Measurements from ENCODE around the gene PSMD6. TPM values are rescaled to one million over a fixed set of nuclear protein-coding genes. Genes with fewer than 3 reads are reported as not detected.

PSMD6 gene
- total and polyA plus RNA-seq, 3 experiments from 2014 or later, result 117 to 136 (median 134) TPM

DNA sequence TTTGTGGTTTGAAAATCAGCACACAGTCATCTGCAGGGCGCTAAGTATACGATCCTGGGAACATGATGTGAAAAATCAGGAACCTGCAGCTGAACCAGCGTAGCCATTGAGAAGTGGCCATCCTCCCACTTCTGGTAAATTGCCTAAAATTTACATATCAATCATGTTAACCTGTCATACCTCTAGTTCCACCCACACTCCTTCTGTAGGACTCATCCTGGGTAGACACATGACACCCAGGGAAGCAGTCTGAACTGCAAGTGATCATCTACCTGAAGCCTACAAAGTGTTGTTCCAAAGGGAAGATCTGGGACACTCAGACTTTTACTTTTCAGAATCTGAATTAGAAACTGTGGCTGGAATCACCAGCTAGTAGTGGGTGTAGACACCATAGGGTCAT, 5.5 kb upstream of the PSMD6 start:
- H3K36me3 ChIP-seq (ENCODE audit: insufficient read depth, low read length), result no peaks in the 10 kb centered on the region
- POLR2A ChIA-PET, result no interaction called here
- CTCF ChIA-PET, result no interaction called here

DNA sequence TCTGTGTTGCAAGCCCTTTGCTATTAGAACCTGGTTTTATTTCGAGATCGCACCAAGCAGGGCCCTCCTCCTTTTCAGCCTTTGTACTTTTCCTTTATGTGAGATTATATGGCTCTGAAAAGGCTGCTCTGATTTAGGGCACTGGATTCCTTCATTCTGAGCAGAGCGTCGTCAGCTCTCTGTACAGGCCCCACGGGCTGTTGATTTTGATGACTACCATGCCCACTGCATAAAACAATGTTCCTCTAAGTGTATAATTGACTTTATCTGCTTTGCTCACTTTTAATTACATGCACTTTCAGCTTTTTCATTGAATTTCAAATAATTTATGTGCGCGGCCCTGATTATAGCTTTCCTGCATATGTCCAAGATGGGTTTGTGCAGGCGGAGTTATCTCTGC, 4.4 kb upstream of the PSMD6 start:
- peak overlapping the region in 1 of 7 donors; percentile 62 for H3K4me3 Mint-ChIP-seq
- peaks cover 13 to 24% of the 10 kb centered on the region in 2 donors for H3K27me3 Mint-ChIP-seq
- ChIA-PET CTCF (interaction anchor here (1.0 to 1.9 kb wide), 2 partner anchors 17 to 66 kb away, joined by 6 read pairs; no protein-coding TSS in a partner anchor), POLR2A (no interaction called here)
- peaks cover 9% of the 10 kb centered on the region for H3K4me1 ChIP-seq (ENCODE audit: insufficient read depth, low read length)
- H3K9me3 Mint-ChIP-seq, result no peaks in the 10 kb centered on the region
- H3K4me3 ChIP-seq (ENCODE audit: low read length), result no peak overlapping the region
- DNase-seq, result no peak
- H3K36me3 ChIP-seq (ENCODE audit: insufficient read depth, low read length), result no peaks in the 10 kb centered on the region
- H3K9me3 ChIP-seq (ENCODE audit: low read length), result no peaks in the 10 kb centered on the region
- peaks cover 17 to 23% (median 21%) of the 10 kb centered on the region in 3 donors for H3K4me1 Mint-ChIP-seq
- H3K27me3 ChIP-seq (ENCODE audit: insufficient read depth, low read length, poor library complexity, severe bottlenecking), result peaks cover 6% of the 10 kb centered on the region
- no peak overlapping the region for H3K27ac ChIP-seq (ENCODE audit: low read depth, low read length)
- no peak overlapping the region for H3K27ac Mint-ChIP-seq
- H3K36me3 Mint-ChIP-seq, result peaks cover 0 to 4% (median 3%) of the 10 kb centered on the region in 3 donors

More for the DNA sequence above, 5.5 kb upstream of the PSMD6 start:
- H3K27ac Mint-ChIP-seq, result peak overlapping the region in 1 of 8 donors; percentile 20
- Histone ChIP-seq H3K27me3 (ENCODE audit: insufficient read depth, low read length, poor library complexity, severe bottlenecking) (peaks cover 6% of the 10 kb centered on the region), H3K4me1 (ENCODE audit: insufficient read depth, low read length) (peaks cover 7% of the 10 kb centered on the region), H3K9me3 (ENCODE audit: low read length) (no peaks in the 10 kb centered on the region), H3K27ac (ENCODE audit: low read depth, low read length) (no peak overlapping the region), H3K4me3 (ENCODE audit: low read length) (no peak overlapping the region)
- DNase-seq, result no peak
- peaks cover 0 to under 1% (median 0%) of the 10 kb centered on the region in 5 donors for H3K9me3 Mint-ChIP-seq
- H3K27me3 Mint-ChIP-seq, result peaks cover 13 to 24% of the 10 kb centered on the region in 2 donors
- H3K4me1 Mint-ChIP-seq, result peaks cover 10 to 17% (median 15%) of the 10 kb centered on the region in 3 donors
- H3K36me3 Mint-ChIP-seq, result peaks cover 0 to 4% (median 0%) of the 10 kb centered on the region in 3 donors
- peak overlapping the region in 1 of 7 donors; percentile 27 for H3K4me3 Mint-ChIP-seq

GRCh38 chr3:64026346-64026745, 3.1 kb upstream of the PSMD6 start:
- no peaks in the 10 kb centered on the region for H3K36me3 ChIP-seq (ENCODE audit: insufficient read depth, low read length)
- POLR2A ChIA-PET, result no interaction called here

GRCh38 chr3:64023861-64024223, 548 bp upstream of the PSMD6 start:
- ChIA-PET CTCF (interaction anchor here (0.6 to 4.4 kb wide), 22 partner anchors 9 to 165 kb away, joined by 3 to 42 read pairs (median 6); partner anchors contain the start of genes ATXN7, SCAANT1 and THOC7), POLR2A (interaction anchor here (1.9 kb wide), 1 partner anchor 160 kb away, joined by 6 read pairs; the partner anchor contains the start of genes ATXN7 and THOC7)
- H3K36me3 Mint-ChIP-seq, result peaks cover 0 to 35% (median 4%) of the 10 kb centered on the region in 3 donors
- peaks cover 27 to 42% (median 34%) of the 10 kb centered on the region in 3 donors for H3K4me1 Mint-ChIP-seq
- peaks cover 11 to 20% of the 10 kb centered on the region in 2 donors for H3K27me3 Mint-ChIP-seq
- no peaks in the 10 kb centered on the region for H3K9me3 ChIP-seq (ENCODE audit: low read length)
- peak overlapping the region; percentile 91 for H3K4me3 ChIP-seq (ENCODE audit: low read length)
- H3K36me3 ChIP-seq (ENCODE audit: insufficient read depth, low read length), result peaks cover 15% of the 10 kb centered on the region
- H3K4me3 Mint-ChIP-seq, result peak overlapping the region; percentile 85 to 95 (median 88)
- peak overlapping the region; percentile 25 for H3K27ac ChIP-seq (ENCODE audit: low read depth, low read length)
- H3K27ac Mint-ChIP-seq, result peak overlapping the region; percentile 61 to 97 (median 90)
- H3K9me3 Mint-ChIP-seq, result no peaks in the 10 kb centered on the region
- H3K4me1 ChIP-seq (ENCODE audit: insufficient read depth, low read length), result peaks cover 27% of the 10 kb centered on the region
- H3K27me3 ChIP-seq (ENCODE audit: insufficient read depth, low read length, poor library complexity, severe bottlenecking), result peaks cover 2% of the 10 kb centered on the region
- DNase-seq, result no peak

More at GRCh38 chr3:64026346-64026745, 3.1 kb upstream of the PSMD6 start:
- DNase-seq, result no peak
- H3K4me3 ChIP-seq (ENCODE audit: low read length), result no peak overlapping the region
- H3K4me1 ChIP-seq (ENCODE audit: insufficient read depth, low read length), result peaks cover 23% of the 10 kb centered on the region
- CTCF ChIA-PET, result interaction anchor here (1.9 kb wide), 1 partner anchor 16 kb away, joined by 6 read pairs; no protein-coding TSS in a partner anchor
- peaks cover 6% of the 10 kb centered on the region for H3K27me3 ChIP-seq (ENCODE audit: insufficient read depth, low read length, poor library complexity, severe bottlenecking)
- peaks cover 15 to 24% of the 10 kb centered on the region in 2 donors for H3K27me3 Mint-ChIP-seq
- peak overlapping the region in 1 of 8 donors; percentile 15 for H3K27ac Mint-ChIP-seq
- no peaks in the 10 kb centered on the region for H3K9me3 Mint-ChIP-seq
- H3K4me3 Mint-ChIP-seq, result peak overlapping the region in 1 of 7 donors; percentile 49
- no peaks in the 10 kb centered on the region for H3K9me3 ChIP-seq (ENCODE audit: low read length)
- H3K27ac ChIP-seq (ENCODE audit: low read depth, low read length), result no peak overlapping the region
- peaks cover 27 to 35% (median 33%) of the 10 kb centered on the region in 3 donors for H3K4me1 Mint-ChIP-seq
- H3K36me3 Mint-ChIP-seq, result peaks cover 4 to 15% (median 4%) of the 10 kb centered on the region in 3 donors

DNA sequence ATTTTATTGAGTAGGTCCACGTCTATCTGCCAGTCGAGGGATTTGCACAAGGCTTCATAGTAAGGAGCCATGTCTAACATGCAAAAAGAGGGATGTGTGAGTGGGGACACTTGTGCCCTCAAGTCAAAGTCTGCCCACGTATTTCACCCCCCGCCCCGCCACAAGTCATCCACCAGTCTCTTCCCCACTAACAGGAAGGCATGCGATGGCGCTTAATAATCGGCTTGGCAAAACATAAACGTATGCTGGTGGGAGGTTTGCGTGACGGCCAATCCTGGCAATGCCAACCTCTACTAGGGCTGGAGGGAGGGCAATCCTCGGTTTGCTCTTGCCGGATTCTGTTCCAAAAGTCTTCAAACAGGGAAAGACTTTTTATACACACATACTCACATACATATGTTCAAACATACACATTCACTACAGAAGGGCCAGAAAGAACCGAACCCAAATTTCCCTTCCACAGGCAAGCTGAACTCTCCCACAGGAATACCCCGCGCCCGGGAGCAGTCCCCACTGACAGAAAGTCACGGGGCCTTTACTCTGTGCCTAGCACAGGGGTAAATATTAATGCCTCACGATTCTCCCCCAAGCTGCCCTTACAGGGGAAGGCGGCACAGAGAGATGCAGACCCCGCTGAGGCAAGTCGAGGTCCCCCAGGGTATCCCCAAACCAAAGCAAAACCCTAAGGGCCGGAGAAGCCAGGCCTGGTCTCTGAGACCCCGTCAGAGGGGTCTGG, 675 bp downstream of the PSMD6 start:
- Mint-ChIP-seq H3K9me3 (no peaks in the 10 kb centered on the region), H3K36me3 (peaks cover 0 to 46% (median 8%) of the 10 kb centered on the region in 3 donors), H3K4me3 (peak overlapping the region; percentile 85 to 95 (median 88)), H3K4me1 (peaks cover 27 to 45% (median 39%) of the 10 kb centered on the region in 3 donors), H3K27ac (peak overlapping the region; percentile 61 to 97 (median 90)), H3K27me3 (peaks cover 4 to 8% of the 10 kb centered on the region in 2 donors)
- CTCF ChIA-PET, result interaction anchor here (0.7 to 4.4 kb wide), 14 partner anchors 10 to 79 kb away, joined by 3 to 42 read pairs (median 7); no protein-coding TSS in a partner anchor
- DNase-seq, result peak in 3 of 5 donors; percentile 2 to 49 (median 10)
- Histone ChIP-seq H3K4me3 (ENCODE audit: low read length) (peak overlapping the region; percentile 91), H3K27me3 (ENCODE audit: insufficient read depth, low read length, poor library complexity, severe bottlenecking) (no peaks in the 10 kb centered on the region), H3K4me1 (ENCODE audit: insufficient read depth, low read length) (peaks cover 27% of the 10 kb centered on the region), H3K27ac (ENCODE audit: low read depth, low read length) (peak overlapping the region; percentile 78), H3K36me3 (ENCODE audit: insufficient read depth, low read length) (peaks cover 27% of the 10 kb centered on the region), H3K9me3 (ENCODE audit: low read length) (no peaks in the 10 kb centered on the region)
- POLR2A ChIA-PET, result interaction anchor here (0.6 to 1.9 kb wide), 5 partner anchors 10 to 159 kb away, joined by 3 to 6 read pairs (median 3); partner anchors contain the start of genes ATXN7 and THOC7

- no peaks in the 10 kb centered on the region for H3K9me3 Mint-ChIP-seq
- Histone ChIP-seq H3K36me3 (ENCODE audit: insufficient read depth, low read length) (peaks cover 32% of the 10 kb centered on the region), H3K4me3 (ENCODE audit: low read length) (peak overlapping the region; percentile 91), H3K4me1 (ENCODE audit: insufficient read depth, low read length) (peaks cover 27% of the 10 kb centered on the region), H3K27ac (ENCODE audit: low read depth, low read length) (peak overlapping the region; percentile 78), H3K27me3 (ENCODE audit: insufficient read depth, low read length, poor library complexity, severe bottlenecking) (no peaks in the 10 kb centered on the region), H3K9me3 (ENCODE audit: low read length) (no peaks in the 10 kb centered on the region)
- CTCF ChIA-PET, result interaction anchor here (1.8 to 4.4 kb wide), 3 partner anchors 8 to 60 kb away, joined by 7 to 42 read pairs (median 16); no protein-coding TSS in a partner anchor
- DNase-seq, result no peak
- peak overlapping the region; percentile 85 to 95 (median 88) for H3K4me3 Mint-ChIP-seq
- H3K27me3 Mint-ChIP-seq, result peaks cover 1 to 4% of the 10 kb centered on the region in 2 donors
- POLR2A ChIA-PET, result no interaction called here
- peak overlapping the region; percentile 61 to 97 (median 90) for H3K27ac Mint-ChIP-seq
- peaks cover 31 to 51% (median 44%) of the 10 kb centered on the region in 3 donors for H3K4me1 Mint-ChIP-seq
- H3K36me3 Mint-ChIP-seq, result peaks cover 0 to 53% (median 8%) of the 10 kb centered on the region in 3 donors
Observed at GRCh38 chr3:64021922-64022321, 1.4 kb downstream of the PSMD6 start.

DNA sequence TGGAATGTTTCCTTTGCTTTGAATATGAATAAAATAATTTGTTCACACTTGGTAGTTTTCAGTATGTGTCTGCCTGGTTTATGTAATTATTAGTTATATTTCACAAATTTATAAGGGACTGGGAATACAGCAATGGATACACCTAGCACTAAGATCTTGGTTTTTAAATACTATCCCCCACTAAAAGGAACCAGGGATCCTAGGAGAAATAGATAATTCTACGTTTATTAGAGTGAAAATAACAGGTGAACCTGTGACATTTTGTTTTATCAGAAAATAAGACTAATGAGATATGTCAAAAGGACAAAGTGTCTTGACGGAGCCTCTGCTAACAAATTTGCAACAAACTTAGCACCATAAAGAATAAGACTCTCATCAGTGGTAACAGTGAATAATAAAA, 3.4 kb downstream of the PSMD6 start:
- Mint-ChIP-seq H3K9me3 (no peaks in the 10 kb centered on the region), H3K36me3 (peaks cover 0 to 61% (median 8%) of the 10 kb centered on the region in 3 donors), H3K4me3 (no peak overlapping the region), H3K27me3 (peaks cover 0 to 2% of the 10 kb centered on the region in 2 donors), H3K27ac (no peak overlapping the region), H3K4me1 (peaks cover 35 to 62% (median 52%) of the 10 kb centered on the region in 3 donors)
- Histone ChIP-seq H3K27ac (ENCODE audit: low read depth, low read length) (no peak overlapping the region), H3K36me3 (ENCODE audit: insufficient read depth, low read length) (peaks cover 35% of the 10 kb centered on the region), H3K4me3 (ENCODE audit: low read length) (no peak overlapping the region), H3K27me3 (ENCODE audit: insufficient read depth, low read length, poor library complexity, severe bottlenecking) (no peaks in the 10 kb centered on the region), H3K4me1 (ENCODE audit: insufficient read depth, low read length) (peaks cover 27% of the 10 kb centered on the region), H3K9me3 (ENCODE audit: low read length) (no peaks in the 10 kb centered on the region)
- DNase-seq, result no peak
- ChIA-PET POLR2A (no interaction called here), CTCF (interaction anchor here (1.3 to 2.6 kb wide), 2 partner anchors 26 to 58 kb away, joined by 5 to 12 read pairs; no protein-coding TSS in a partner anchor)

Data from CD8-positive, alpha-beta memory T cell (primary cell).